ENCODE data around the gene RBM39. TPM values are rescaled to one million over a fixed set of nuclear protein-coding genes. Genes with fewer than 3 reads are reported as not detected.

RBM39 gene
- total and polyA plus RNA-seq, 2 of the 13 experiments (the other 11 are each of a cell fraction or from before 2014, with no cell fraction given): 788 to 920 TPM

DNA sequence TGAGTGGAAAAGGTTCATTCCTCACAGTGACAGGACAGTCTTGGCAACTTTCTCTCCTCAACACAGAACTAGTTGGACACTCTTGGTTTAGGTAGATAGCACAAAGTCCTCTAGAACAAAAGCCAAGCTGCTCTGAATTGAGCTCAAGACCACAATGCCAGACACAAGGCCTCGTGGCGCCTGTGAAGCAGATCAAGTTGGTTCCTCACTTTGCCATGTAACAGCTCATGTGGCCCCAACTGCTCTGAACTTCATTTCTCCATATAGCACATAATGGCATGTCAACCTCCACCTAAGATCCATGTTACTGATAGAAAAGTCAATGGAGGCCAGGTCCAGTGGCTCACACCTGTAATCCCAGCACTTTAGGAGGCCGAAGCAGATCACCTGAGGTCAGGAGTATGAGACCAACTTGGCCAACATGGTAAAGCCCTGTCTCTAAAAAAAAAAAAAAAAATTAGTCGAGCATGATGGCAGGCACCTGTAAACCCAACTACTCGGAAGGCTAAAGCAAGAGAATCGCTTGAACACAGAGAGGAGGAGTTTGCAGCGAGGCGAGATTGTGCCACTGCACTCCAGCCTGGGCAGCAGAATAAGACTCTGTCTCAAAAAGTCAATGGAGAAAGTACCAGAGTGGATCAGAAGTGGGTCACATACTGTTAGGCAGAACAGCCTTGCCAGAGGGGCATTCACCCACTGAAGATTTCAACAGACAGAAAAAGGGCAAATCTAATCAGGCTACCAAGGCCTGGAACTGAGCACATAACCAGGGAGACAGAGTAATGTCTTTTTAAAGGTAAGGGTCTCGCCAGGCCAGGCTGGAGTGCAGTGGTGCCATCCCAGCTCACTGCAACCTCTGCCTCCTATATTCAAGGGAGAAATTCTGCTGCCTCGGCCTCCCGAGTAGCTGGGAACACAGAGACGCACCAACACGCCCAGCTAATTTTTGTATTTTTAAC is 21.6 kb downstream of the RBM39 start (continued):
- TF ChIP-seq ZBTB40 (IDR thresholded peaks at IDR 0.05) (no peak), ZBTB40 (CRISPR knock-in tag; IDR thresholded peaks at IDR 0.05) (no peak), MXD4 (CRISPR knock-in tag; IDR thresholded peaks at IDR 0.05) (no peak), CSRNP2 (CRISPR knock-in tag; conservative IDR thresholded peaks at IDR 0.05; ENCODE audit: low read depth) (no peak), REL (CRISPR knock-in tag; conservative IDR thresholded peaks at IDR 0.05) (no peak), RBM22 (optimal IDR thresholded peaks at IDR 0.05; ENCODE audit: low read length) (peak; percentile 93), HCFC1 (IDR thresholded peaks at IDR 0.05; ENCODE audit: low read depth, low read length) (no peak), ZFX (CRISPR knock-in tag; IDR thresholded peaks at IDR 0.05; ENCODE audit: low read depth) (no peak), SALL1 (CRISPR knock-in tag; IDR thresholded peaks at IDR 0.05) (peak; percentile 24; the same call in 1 of the 2 replicates), KLF11 (CRISPR knock-in tag; IDR thresholded peaks at IDR 0.05) (no peak)
- TF ChIP-seq, protein P1, sequence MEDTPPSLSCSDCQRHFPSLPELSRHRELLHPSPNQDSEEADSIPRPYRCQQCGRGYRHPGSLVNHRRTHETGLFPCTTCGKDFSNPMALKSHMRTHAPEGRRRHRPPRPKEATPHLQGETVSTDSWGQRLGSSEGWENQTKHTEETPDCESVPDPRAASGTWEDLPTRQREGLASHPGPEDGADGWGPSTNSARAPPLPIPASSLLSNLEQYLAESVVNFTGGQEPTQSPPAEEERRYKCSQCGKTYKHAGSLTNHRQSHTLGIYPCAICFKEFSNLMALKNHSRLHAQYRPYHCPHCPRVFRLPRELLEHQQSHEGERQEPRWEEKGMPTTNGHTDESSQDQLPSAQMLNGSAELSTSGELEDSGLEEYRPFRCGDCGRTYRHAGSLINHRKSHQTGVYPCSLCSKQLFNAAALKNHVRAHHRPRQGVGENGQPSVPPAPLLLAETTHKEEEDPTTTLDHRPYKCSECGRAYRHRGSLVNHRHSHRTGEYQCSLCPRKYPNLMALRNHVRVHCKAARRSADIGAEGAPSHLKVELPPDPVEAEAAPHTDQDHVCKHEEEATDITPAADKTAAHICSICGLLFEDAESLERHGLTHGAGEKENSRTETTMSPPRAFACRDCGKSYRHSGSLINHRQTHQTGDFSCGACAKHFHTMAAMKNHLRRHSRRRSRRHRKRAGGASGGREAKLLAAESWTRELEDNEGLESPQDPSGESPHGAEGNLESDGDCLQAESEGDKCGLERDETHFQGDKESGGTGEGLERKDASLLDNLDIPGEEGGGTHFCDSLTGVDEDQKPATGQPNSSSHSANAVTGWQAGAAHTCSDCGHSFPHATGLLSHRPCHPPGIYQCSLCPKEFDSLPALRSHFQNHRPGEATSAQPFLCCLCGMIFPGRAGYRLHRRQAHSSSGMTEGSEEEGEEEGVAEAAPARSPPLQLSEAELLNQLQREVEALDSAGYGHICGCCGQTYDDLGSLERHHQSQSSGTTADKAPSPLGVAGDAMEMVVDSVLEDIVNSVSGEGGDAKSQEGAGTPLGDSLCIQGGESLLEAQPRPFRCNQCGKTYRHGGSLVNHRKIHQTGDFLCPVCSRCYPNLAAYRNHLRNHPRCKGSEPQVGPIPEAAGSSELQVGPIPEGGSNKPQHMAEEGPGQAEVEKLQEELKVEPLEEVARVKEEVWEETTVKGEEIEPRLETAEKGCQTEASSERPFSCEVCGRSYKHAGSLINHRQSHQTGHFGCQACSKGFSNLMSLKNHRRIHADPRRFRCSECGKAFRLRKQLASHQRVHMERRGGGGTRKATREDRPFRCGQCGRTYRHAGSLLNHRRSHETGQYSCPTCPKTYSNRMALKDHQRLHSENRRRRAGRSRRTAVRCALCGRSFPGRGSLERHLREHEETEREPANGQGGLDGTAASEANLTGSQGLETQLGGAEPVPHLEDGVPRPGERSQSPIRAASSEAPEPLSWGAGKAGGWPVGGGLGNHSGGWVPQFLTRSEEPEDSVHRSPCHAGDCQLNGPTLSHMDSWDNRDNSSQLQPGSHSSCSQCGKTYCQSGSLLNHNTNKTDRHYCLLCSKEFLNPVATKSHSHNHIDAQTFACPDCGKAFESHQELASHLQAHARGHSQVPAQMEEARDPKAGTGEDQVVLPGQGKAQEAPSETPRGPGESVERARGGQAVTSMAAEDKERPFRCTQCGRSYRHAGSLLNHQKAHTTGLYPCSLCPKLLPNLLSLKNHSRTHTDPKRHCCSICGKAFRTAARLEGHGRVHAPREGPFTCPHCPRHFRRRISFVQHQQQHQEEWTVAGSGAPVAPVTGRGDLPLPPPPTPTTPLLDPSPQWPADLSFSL (CRISPR knock-in tag; IDR thresholded peaks at IDR 0.05): no peak
